A673 (cell line): ENCODE measurements around the gene ADAMTS14. TPM values are rescaled to one million over a fixed set of nuclear protein-coding genes. Genes with fewer than 3 reads are reported as not detected.
"Not testable (repeated sequence)": the region's sequence is repeated elsewhere in the genome, so short reads cannot be mapped to it uniquely, and the experiment has no call there.

Experiments
- BruUV-seq: library from RNA; stranded (reverse); fragments of 400-500 nt; replicated peaks from 2 replicates; lab custom pipeline; 2021; lab: Mats Ljungman, UMichigan
- CTCF ChIA-PET: fragments of 300-600 bp; sonication (Branson Sonifier 250); formaldehyde crosslinking; loops from one replicate; lab custom pipeline; 2022; ENCODE audit warnings: antibody characterized with exemption; lab: Charles Lee
- POLR2A ChIA-PET: fragments of 300-600 bp; sonication (Branson Sonifier 250); formaldehyde crosslinking; loops from one replicate; lab custom pipeline; 2022; ENCODE audit warnings: antibody characterized with exemption; ENCODE audit not compliant: low non-redundant PET; lab: Charles Lee
- DNase-seq: peaks from one replicate; pipeline ENCODE4 v3.0.0-alpha.2; 2015; ENCODE audit warnings: low spot score
- H3K27ac ChIP-seq: fragments of 200-600 bp; sonication (generic); 2 replicates; pipeline ENCODE4 v1.5.1; 2016; ENCODE audit warnings: mixed run types, low read depth, mild to moderate bottlenecking, mixed read lengths, antibody characterized with exemption, low read length; ENCODE audit not compliant: poor library complexity, severe bottlenecking
- H3K27me3 ChIP-seq: fragments of 200-600 bp; sonication (generic); replicated peaks from 2 replicates; pipeline ENCODE4 v1.6.1; 2017; ENCODE audit warnings: mixed run types, low read depth, mild to moderate bottlenecking, mixed read lengths, antibody characterized with exemption, low read length; ENCODE audit not compliant: insufficient read depth, poor library complexity
- H3K36me3 ChIP-seq: fragments of 200-600 bp; sonication (generic); 2 replicates; pipeline ENCODE4 v1.6.1; 2016; ENCODE audit warnings: mixed run types, mild to moderate bottlenecking, mixed read lengths, antibody characterized with exemption, low read length; ENCODE audit not compliant: insufficient read depth, poor library complexity, severe bottlenecking
- H3K4me1 ChIP-seq: fragments of 200-600 bp; sonication (generic); 2 replicates; pipeline ENCODE4 v1.6.1; 2017; ENCODE audit warnings: mixed run types, mild to moderate bottlenecking, mixed read lengths, antibody characterized with exemption, low read length; ENCODE audit not compliant: insufficient read depth, poor library complexity, severe bottlenecking
- H3K4me3 ChIP-seq: fragments of 200-600 bp; sonication (generic); 2 replicates; pipeline ENCODE4 v1.5.1; 2016; ENCODE audit warnings: low read depth, mixed run types, mild to moderate bottlenecking, mixed read lengths, low read length; ENCODE audit not compliant: poor library complexity, severe bottlenecking
- H3K9me3 ChIP-seq: fragments of 200-600 bp; sonication (generic); 2 replicates; pipeline ENCODE4 v1.6.1; 2016; ENCODE audit warnings: mixed run types, low read depth, mild to moderate bottlenecking, mixed read lengths, antibody characterized with exemption, low read length; ENCODE audit not compliant: poor library complexity, severe bottlenecking
- EZH2 ChIP-seq: fragments of 200-600 bp; sonication (generic); IDR thresholded peaks from 2 replicates; pipeline ENCODE4 v1.6.1; 2017; ENCODE audit warnings: borderline replicate concordance, low read depth, mild to moderate bottlenecking, mixed read lengths, antibody characterized with exemption, low read length; ENCODE audit not compliant: poor library complexity, severe bottlenecking
- intact Hi-C: fragments of 100-400 bp; cut with micrococcal nuclease; formaldehyde crosslinking; loops from one replicate; pipeline ENCODE4 v1.10.0; 2022; ENCODE audit not compliant: unreplicated experiment
- total RNA-seq: library from RNA; stranded (reverse); gene quantifications from 2 replicates; pipeline ENCODE4 v1.2.3, GENCODE V29; 2021
- TF ChIP-seq, protein P1 (sequence below): fragments of 300-800, 200-600 bp; sonication (generic); conservative IDR thresholded peaks from 2 replicates; pipeline ENCODE4 v1.5.1; 2017; ENCODE audit warnings: low read depth, mild to moderate bottlenecking, antibody characterized with exemption, low read length, moderate library complexity, mixed read lengths

ADAMTS14 gene
- total RNA-seq, 1 experiment from 2014 or later: 0.21 TPM

DNA sequence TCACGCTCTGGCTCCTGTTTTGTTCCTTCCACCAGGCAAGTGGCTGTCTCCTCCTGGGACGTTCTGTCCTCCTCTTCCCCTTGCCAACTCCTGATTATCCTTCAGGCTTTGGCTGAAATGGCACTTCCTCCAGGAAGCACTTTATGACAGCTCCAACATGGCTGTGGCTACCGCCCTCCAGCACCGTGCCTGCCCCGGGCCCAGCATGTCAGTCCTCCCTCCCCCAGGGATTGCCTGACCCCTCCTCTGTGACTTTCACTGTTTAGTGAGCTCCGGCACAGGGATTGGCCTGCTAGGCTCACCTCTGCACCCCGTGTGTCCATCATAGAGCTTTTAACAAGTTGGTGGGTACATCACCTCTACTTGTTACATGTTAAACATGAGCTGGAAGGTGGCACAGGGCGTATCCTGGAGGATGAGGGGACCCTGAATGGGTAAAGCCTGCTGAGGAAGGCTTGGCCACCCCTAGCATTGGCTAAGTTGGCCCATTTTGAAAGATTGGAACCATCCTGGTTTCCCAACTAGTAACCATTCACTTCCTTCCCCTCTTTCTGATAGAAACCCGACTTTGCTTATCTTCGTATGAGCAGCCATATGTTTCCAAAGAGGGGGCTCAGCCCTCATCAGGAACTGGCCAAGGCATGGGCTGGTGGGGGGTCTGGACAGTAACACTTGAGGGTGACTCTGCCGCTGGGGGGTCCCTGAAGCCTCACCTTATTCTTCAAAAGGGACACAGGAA lies 10.5 kb upstream of the ADAMTS14 start:
- Histone ChIP-seq H3K36me3 (no peaks in the 10 kb centered on the region), H3K4me1 (peaks cover 5% of the 10 kb centered on the region), H3K9me3 (no peaks in the 10 kb centered on the region), H3K4me3 (no peak overlapping the region), H3K27me3 (no peaks in the 10 kb centered on the region), H3K27ac (no peak overlapping the region)
- intact Hi-C loops: no loop called here
- TF ChIP-seq EZH2: no peak
- TF ChIP-seq, protein P1, sequence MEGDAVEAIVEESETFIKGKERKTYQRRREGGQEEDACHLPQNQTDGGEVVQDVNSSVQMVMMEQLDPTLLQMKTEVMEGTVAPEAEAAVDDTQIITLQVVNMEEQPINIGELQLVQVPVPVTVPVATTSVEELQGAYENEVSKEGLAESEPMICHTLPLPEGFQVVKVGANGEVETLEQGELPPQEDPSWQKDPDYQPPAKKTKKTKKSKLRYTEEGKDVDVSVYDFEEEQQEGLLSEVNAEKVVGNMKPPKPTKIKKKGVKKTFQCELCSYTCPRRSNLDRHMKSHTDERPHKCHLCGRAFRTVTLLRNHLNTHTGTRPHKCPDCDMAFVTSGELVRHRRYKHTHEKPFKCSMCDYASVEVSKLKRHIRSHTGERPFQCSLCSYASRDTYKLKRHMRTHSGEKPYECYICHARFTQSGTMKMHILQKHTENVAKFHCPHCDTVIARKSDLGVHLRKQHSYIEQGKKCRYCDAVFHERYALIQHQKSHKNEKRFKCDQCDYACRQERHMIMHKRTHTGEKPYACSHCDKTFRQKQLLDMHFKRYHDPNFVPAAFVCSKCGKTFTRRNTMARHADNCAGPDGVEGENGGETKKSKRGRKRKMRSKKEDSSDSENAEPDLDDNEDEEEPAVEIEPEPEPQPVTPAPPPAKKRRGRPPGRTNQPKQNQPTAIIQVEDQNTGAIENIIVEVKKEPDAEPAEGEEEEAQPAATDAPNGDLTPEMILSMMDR: no peak
- DNase-seq: no peak
- CTCF ChIA-PET: interaction anchor here (0.7 kb wide), 1 partner anchor 97 kb away, joined by 5 read pairs; no protein-coding TSS in a partner anchor
- POLR2A ChIA-PET: no interaction called here
- no TSS peak for BruUV-seq

DNA sequence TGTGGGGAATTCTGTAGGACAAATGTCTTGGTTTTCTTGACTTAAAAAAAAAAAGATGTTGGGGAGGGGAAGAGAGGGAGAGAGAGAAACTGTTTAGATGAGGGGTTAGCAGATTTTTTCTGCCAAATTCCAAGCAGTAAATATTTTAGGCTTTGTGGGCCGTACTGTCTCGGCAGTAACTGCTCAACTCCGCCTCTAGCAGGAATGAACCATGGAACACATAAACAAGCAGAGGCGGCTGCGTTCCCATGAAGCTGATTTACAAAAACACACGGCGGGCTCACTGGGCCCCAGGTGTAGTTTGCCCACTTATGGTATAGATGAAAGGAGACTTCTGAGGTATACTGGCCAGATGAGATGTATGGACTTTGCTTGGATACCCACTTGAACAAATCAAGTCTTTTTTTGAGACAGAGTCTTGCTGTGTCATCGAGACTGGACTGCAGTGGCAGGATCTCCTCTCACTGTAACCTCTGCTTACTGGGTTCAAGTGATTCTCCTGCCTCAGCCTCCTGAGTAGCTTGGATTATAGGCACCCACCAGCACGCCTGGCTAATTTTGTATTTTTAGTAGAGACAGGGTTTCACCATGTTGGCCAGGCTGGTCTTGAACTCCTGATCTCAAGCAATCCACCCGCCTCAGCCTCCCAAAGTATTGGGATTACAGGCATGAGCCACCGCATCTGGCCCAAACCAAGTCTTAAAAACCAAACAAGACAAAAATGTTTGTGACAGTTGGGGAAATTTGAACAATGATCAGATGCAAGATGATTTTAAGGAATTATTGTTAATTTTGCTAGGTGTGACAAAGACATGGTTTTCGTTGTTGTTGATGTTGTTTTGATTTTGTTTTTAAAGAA lies 9.7 kb upstream of the ADAMTS14 start:
- TF ChIP-seq, protein P1: no peak
- no peak for TF ChIP-seq EZH2
- no TSS peak for BruUV-seq
- no peak for DNase-seq
- Histone ChIP-seq H3K27ac (no peak overlapping the region), H3K36me3 (no peaks in the 10 kb centered on the region), H3K9me3 (no peaks in the 10 kb centered on the region), H3K4me1 (peaks cover 5% of the 10 kb centered on the region), H3K4me3 (no peak overlapping the region), H3K27me3 (no peaks in the 10 kb centered on the region)
- intact Hi-C loops: no loop called here
- ChIA-PET POLR2A (no interaction called here), CTCF (interaction anchor here (0.7 kb wide), 1 partner anchor 96 kb away, joined by 5 read pairs; no protein-coding TSS in a partner anchor)

- CTCF ChIA-PET, H3K4me3 ChIP-seq, H3K27ac ChIP-seq, H3K9me3 ChIP-seq, BruUV-seq, POLR2A ChIA-PET, intact Hi-C loops, H3K36me3 ChIP-seq, DNase-seq, H3K4me1 ChIP-seq, H3K27me3 ChIP-seq: not testable (repeated sequence)
These were observed 8.6 kb upstream of the ADAMTS14 start for GRCh38 chr10:70663458-70664409.
